PFSK-1 (cell line): ENCODE results near the gene SYMPK.

ENCODE experiments used
- FOXP2 ChIP-seq: optimal IDR thresholded peaks from 2 replicates; pipeline ENCODE3; 2011; ENCODE audit warnings: borderline replicate concordance, control low read depth, inconsistent platforms; ENCODE audit not compliant: insufficient read depth; ENCODE audit errors: extremely low read length, extremely low read depth
- POLR2AphosphoS5 ChIP-seq: IDR thresholded peaks from 2 replicates; pipeline ENCODE4 v1.6.1; 2012; ENCODE audit warnings: low read depth, mild to moderate bottlenecking, control low read depth, low read length, moderate library complexity
- REST ChIP-seq, 2 experiments: IDR thresholded peaks; 2 replicates each; pipeline versions ENCODE4 v1.6.1 to v1.8.0; 2011 to 2012; ENCODE audit warnings: low read depth in 2 of 2, low read length in 2 of 2, control low read depth in 1 of 2, inconsistent platforms in 1 of 2, mild to moderate bottlenecking in 1 of 2, moderate library complexity in 1 of 2; ENCODE audit not compliant: insufficient read depth in 1 of 2
- SIN3A ChIP-seq: IDR thresholded peaks from 2 replicates; pipeline ENCODE4 v1.6.1; 2012; ENCODE audit warnings: mild to moderate bottlenecking, low read length, moderate library complexity, borderline replicate concordance; ENCODE audit not compliant: insufficient read depth
- TAF1 ChIP-seq: IDR thresholded peaks from 2 replicates; pipeline ENCODE4 v1.6.1; 2012; ENCODE audit warnings: low read length, control low read depth, borderline replicate concordance; ENCODE audit not compliant: insufficient read depth

SYMPK gene

GRCh38 chr19:45866400-45867176, 3.6 kb upstream of the SYMPK start:
- TF ChIP-seq TAF1 (no peak), REST (IDR thresholded peaks at IDR 0.05; ENCODE audit: insufficient read depth in 1 of 2, low read depth in 2 of 2, low read length in 2 of 2) (no peak), POLR2AphosphoS5 (no peak), SIN3A (no peak), FOXP2 (no peak)

GRCh38 chr19:45865269-45865948, 2.5 kb upstream of the SYMPK start:
- TF ChIP-seq TAF1: no peak
- TF ChIP-seq FOXP2: no peak
- no peak for TF ChIP-seq POLR2AphosphoS5
- no peak for TF ChIP-seq SIN3A
- no peak for TF ChIP-seq REST (IDR thresholded peaks at IDR 0.05; ENCODE audit: insufficient read depth in 1 of 2, low read depth in 2 of 2, low read length in 2 of 2)

GRCh38 chr19:45864629-45865082, 1.7 kb upstream of the SYMPK start:
- TF ChIP-seq FOXP2: no peak

GRCh38 chr19:45863840-45864628, 1.1 kb upstream of the SYMPK start, which contains the start of gene FOXA3:
Gene FOXA3 (plus strand): TSS chr19:45864326. CDS start chr19:45864457, 131 bp downstream.
- TF ChIP-seq TAF1 (no peak), SIN3A (no peak), FOXP2 (no peak), REST (IDR thresholded peaks at IDR 0.05; ENCODE audit: insufficient read depth in 1 of 2, low read depth in 2 of 2, low read length in 2 of 2) (no peak)

GRCh38 chr19:45863335-45863839, 440 bp upstream of the SYMPK start:
- TF ChIP-seq TAF1 (no peak), SIN3A (no peak), REST (IDR thresholded peaks at IDR 0.05; ENCODE audit: insufficient read depth in 1 of 2, low read depth in 2 of 2, low read length in 2 of 2) (no peak), FOXP2 (no peak), POLR2AphosphoS5 (no peak)
